HG02763 (cell line): Measurements from ENCODE around the gene PAEP.
"Not testable (repeated sequence)": the region's sequence is repeated elsewhere in the genome, so short reads cannot be mapped to it uniquely, and the experiment has no call there.

Source experiments
- ATAC-seq: cut with Tn5 transposase; IDR thresholded peaks from one replicate; pipeline ENCODE4 v1.9.1; 2021; ENCODE audit warnings: mild to moderate bottlenecking, moderate library complexity; ENCODE audit not compliant: unreplicated experiment

Gene PAEP

GRCh38 chr9:135561391-135562234 lies at the start of gene PAEP:
PAEP (plus strand) TSS chr9:135561756.
- no peak for ATAC-seq

DNA sequence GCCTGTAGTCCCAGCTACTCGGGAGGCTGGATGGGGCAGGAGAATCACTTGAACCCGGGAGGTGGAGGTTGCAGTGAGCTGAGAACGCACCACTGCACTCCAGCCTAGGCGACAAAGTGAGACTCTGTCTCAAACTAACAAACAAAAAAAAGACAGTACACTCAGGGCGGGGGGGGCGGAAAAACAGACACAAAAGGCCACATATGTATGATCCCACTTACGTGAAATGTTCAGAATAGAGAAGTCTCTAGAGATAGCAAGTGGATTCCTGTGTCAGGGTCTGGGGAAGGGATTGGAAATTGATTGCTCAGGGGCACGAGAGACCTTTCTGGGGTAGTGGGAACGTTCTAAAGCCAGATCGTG lies 49.3 kb upstream of the PAEP start:
- no peak for ATAC-seq

- no peak for ATAC-seq
These were observed 48.7 kb upstream of the PAEP start for GRCh38 chr9:135512904-135513303.

DNA sequence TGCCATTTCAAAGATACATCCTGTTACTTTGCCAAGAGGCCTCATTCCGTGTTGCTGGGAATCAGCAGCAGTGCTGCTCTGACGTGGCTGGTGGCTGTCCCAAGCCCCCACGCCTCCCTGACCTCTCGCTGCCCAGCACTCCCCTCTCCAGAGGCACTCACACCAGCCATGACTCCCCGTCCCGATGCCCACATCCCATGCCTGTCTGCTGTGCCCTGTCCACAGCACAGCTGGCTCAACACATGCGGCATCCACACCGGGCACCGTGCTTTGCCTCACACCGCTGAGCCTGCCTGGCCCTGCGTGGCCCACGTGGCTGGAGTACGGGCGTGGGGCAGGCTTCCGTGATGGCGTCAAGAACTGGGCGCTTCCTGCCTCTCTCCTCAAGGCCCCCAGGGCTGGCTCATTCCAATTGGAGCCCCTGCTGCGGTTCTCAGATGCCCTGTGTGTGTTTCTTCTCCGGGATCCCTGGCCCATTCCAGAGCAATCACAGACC lies 48.2 kb upstream of the PAEP start:
- no peak for ATAC-seq

DNA sequence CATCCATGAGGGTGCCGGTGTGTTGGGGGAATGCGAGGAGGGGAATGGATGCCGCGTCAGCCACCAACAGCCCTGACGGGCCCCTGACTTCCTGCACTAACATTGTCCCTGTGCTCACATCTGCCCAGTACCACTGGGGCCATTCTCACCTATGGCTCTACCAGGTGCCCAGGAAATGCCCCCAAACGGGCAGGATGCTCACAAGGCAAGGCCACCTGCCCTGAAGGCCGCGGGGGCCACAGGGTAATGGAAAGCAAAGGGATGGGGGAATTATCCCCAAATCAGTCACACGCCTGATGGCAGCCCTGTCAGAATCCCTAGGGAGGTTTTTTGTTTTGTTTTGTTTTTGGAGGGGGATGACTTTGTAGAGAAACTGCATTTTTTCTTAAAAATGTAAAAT lies 47.6 kb upstream of the PAEP start:
- not testable (repeated sequence) for ATAC-seq

GRCh38 chr9:135514342-135515082 lies 47.0 kb upstream of the PAEP start:
- ATAC-seq = no peak

GRCh38 chr9:135515083-135515951 lies 46.2 kb upstream of the PAEP start:
- no peak for ATAC-seq

DNA sequence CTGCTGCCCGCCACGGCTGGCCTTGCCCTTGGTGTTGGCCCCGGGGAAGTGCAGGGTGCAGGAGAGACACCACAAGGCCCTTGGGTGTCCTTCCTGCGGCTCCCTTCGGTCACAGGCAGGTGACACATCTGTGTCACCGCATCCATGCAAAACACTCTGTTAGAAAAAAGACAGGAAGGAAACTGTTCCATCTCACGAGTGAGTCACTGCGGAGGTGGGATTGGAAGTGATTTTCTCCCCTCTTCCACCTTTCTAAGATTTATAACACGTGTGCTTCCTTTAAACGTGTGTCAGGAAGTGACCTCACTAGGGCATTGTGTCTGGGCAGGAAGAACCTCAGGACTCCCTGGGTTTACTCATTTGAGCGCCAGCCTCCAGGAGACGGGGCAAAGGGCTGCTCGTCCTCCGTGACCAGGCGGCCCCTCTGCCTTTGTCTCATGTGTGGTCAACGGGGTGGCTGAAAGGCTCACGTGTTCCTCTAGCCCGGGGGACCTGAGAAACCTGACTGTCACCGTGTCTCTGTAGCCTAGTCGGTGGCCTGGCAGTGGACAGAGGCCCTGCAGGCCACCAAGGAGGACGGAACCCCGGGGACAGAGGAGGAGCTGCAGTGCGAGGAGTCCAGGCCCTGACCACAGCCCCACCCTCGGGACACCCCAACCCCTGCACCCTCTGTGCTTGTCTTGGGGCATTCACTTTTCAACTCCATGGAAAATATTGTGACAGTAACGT lies 45.3 kb upstream of the PAEP start:
- no peak for ATAC-seq

- no peak for ATAC-seq
These were observed 44.1 kb upstream of the PAEP start for GRCh38 chr9:135517407-135517822.

GRCh38 chr9:135519179-135519971 lies 42.2 kb upstream of the PAEP start:
- ATAC-seq = no peak

DNA sequence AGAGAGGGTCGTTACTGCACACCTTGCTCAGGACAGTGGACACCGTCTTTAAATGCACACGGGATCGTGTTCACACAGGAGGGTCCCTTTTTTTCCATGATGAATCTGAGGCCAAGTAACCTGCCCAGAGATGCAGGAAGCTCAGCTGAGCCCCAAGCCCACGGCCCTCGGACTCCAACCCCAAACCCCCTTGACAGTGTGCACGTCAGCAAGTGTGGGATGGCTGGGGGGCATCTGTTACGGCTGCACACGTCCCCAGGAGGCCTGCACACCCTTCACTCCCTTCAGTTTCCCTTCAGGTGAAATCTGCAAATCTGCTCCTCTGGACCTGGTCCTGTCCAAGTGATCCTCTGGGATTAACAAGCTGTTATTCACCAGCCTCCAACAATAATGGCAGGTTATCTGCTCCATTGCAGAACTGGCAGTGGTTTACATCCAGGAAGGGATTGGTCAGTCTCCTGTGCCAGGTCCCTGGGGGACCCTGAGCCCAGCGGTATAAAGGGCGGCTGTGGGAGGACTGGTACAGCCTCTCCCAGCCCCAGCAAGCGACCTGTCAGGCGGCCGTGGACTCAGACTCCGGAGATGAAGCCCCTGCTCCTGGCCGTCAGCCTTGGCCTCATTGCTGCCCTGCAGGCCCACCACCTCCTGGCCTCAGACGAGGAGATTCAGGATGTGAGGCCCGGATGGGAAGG lies 40.5 kb upstream of the PAEP start, which contains the start of gene LCN1:
LCN1 (plus strand) TSS at position 525 of the 692 bp plus-strand sequence; CDS start at position 583, 58 bp downstream.
- no peak for ATAC-seq

DNA sequence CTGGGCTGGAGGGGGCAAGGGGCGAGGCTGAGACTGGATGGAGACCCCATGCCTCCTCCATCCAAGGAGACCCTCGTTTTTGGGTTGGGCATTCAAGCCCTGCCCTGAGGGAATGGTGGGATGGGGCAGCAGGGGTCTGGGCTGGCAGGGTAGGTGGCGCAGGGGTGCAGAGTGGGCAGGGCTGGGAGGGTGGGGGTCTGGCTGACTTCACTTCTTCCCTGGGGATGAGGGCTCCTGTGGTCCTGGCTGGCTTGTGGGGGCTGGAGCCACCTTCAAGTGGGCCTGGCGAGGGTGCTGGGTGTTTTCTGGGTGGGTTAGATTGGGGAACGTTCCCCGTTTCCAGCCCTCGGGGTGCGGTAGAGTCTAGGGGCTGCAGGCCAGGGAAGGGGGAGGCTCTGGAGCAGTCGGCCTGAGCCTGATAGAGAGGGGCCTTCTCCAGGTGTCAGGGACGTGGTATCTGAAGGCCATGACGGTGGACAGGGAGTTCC lies 39.9 kb upstream of the PAEP start:
- ATAC-seq = no peak

GRCh38 chr9:135522137-135522877 lies 39.2 kb upstream of the PAEP start:
- no peak for ATAC-seq

GRCh38 chr9:135522931-135523330 lies 38.6 kb upstream of the PAEP start:
- no peak for ATAC-seq

- no peak for ATAC-seq
These were observed 37.9 kb upstream of the PAEP start for GRCh38 chr9:135523521-135524129.

- no peak for ATAC-seq
These were observed 37.3 kb upstream of the PAEP start for GRCh38 chr9:135524130-135524861.
